Measurements from ENCODE around the gene HPCAL4. TPM values are rescaled to one million over a fixed set of nuclear protein-coding genes. Genes with fewer than 3 reads are reported as not detected.

Gene HPCAL4
- total RNA-seq, 1 experiment from 2014 or later: 0.50 TPM

- Mint-ChIP-seq H3K9me3 (no peaks in the 10 kb centered on the region), H3K36me3 (no peaks in the 10 kb centered on the region), H3K4me3 (no peak overlapping the region), H3K27me3 (ENCODE audit: low read depth) (peaks cover 100% of the 10 kb centered on the region), H3K27ac (no peak overlapping the region), H3K4me1 (no peaks in the 10 kb centered on the region)
- DNase-seq (ENCODE audit: low spot score) (no peak), ATAC-seq (no peak)
- CTCF ChIA-PET: interaction anchor here (0.6 to 0.8 kb wide), 2 partner anchors 12 to 126 kb away, joined by 3 read pairs; no protein-coding TSS in a partner anchor
- TF ChIP-seq ZNF281 (CRISPR knock-in tag; IDR thresholded peaks at IDR 0.05): no peak
- TF ChIP-seq PRDM15 (CRISPR knock-in tag; IDR thresholded peaks at IDR 0.05): no peak
- TF ChIP-seq CDX4 (CRISPR knock-in tag; IDR thresholded peaks at IDR 0.05; ENCODE audit: borderline replicate concordance): no peak
- no peak for TF ChIP-seq ESRRA (CRISPR knock-in tag; IDR thresholded peaks at IDR 0.05; ENCODE audit: borderline replicate concordance)
- no peak for TF ChIP-seq TEAD4 (CRISPR knock-in tag; IDR thresholded peaks at IDR 0.05)
- POLR2A ChIA-PET: no interaction called here
Measured at GRCh38 chr1:39732730-39733129, 41.5 kb upstream of the HPCAL4 start.

- no peaks in the 10 kb centered on the region for H3K9me3 Mint-ChIP-seq
Measured at GRCh38 chr1:39729842-39730241, 38.6 kb upstream of the HPCAL4 start.

More at GRCh38 chr1:39729842-39730241, 38.6 kb upstream of the HPCAL4 start:
- Mint-ChIP-seq H3K27me3 (ENCODE audit: low read depth) (peaks cover 99% of the 10 kb centered on the region), H3K4me1 (no peaks in the 10 kb centered on the region), H3K36me3 (no peaks in the 10 kb centered on the region), H3K4me3 (no peak overlapping the region), H3K27ac (no peak overlapping the region)
- DNase-seq (ENCODE audit: low spot score) (no peak), ATAC-seq (no peak)
- TF ChIP-seq TEAD4 (CRISPR knock-in tag; IDR thresholded peaks at IDR 0.05) (no peak), MLX (CRISPR knock-in tag; IDR thresholded peaks at IDR 0.05) (no peak), E2F4 (CRISPR knock-in tag; IDR thresholded peaks at IDR 0.05; ENCODE audit: borderline replicate concordance, low read depth) (no peak), CBFB (CRISPR knock-in tag; IDR thresholded peaks at IDR 0.05; ENCODE audit: low read depth) (no peak), NR1H2 (CRISPR knock-in tag; IDR thresholded peaks at IDR 0.05) (no peak), ZNF425 (CRISPR knock-in tag; conservative IDR thresholded peaks at IDR 0.05) (no peak)
- ChIA-PET POLR2A (no interaction called here), CTCF (interaction anchor here (0.7 to 1.2 kb wide), 3 partner anchors 9 to 18 kb away, joined by 3 to 4 read pairs (median 3); partner anchors contain the start of gene PPIE)
